Activated naive CD8-positive, alpha-beta T cell treated with anti-CD3 and anti-CD28 coated beads for 36 hours (primary cell): ENCODE results near the gene CRISPLD2. TPM values are rescaled to one million over a fixed set of nuclear protein-coding genes. Genes with fewer than 3 reads are reported as not detected.
"Not testable (repeated sequence)": the region's sequence is repeated elsewhere in the genome, so short reads cannot be mapped to it uniquely, and the experiment has no call there.

Experiments used
- DNase-seq: peaks from one replicate; pipeline ENCODE4 v3.0.0; 2021
- H3K27ac Mint-ChIP-seq: one replicate; pipeline ENCODE4 v1.8.0; 2022; ENCODE audit warnings: mild to moderate bottlenecking, moderate library complexity, mixed read lengths
- H3K27me3 Mint-ChIP-seq: one replicate; pipeline ENCODE4 v1.8.0; 2022; ENCODE audit warnings: mild to moderate bottlenecking, mixed read lengths
- H3K36me3 Mint-ChIP-seq: one replicate; pipeline ENCODE4 v1.8.0; 2021; ENCODE audit warnings: mild to moderate bottlenecking, mixed read lengths
- H3K4me1 Mint-ChIP-seq: one replicate; pipeline ENCODE4 v1.8.0; 2021; ENCODE audit warnings: mixed read lengths
- H3K4me3 Mint-ChIP-seq: one replicate; pipeline ENCODE4 v1.8.0; 2022; ENCODE audit warnings: mild to moderate bottlenecking, moderate library complexity, mixed read lengths
- H3K9me3 Mint-ChIP-seq: one replicate; pipeline ENCODE4 v1.8.0; 2022; ENCODE audit warnings: mixed read lengths
- total RNA-seq, 2 experiments: library from RNA; stranded (reverse); gene quantifications; one replicate each; pipeline ENCODE4 v1.2.3, GENCODE V29; 2021

The CRISPLD2 gene
- total RNA-seq, 2 experiments from 2014 or later, result not detected

- no peak overlapping the region for H3K27ac Mint-ChIP-seq
- H3K4me3 Mint-ChIP-seq, result no peak overlapping the region
- peaks cover 3% of the 10 kb centered on the region for H3K27me3 Mint-ChIP-seq
Measured at GRCh38 chr16:84868829-84869472, 49.2 kb downstream of the CRISPLD2 start.

GRCh38 chr16:84869473-84869845 is 49.7 kb downstream of the CRISPLD2 start:
- no peak overlapping the region for H3K27ac Mint-ChIP-seq
- DNase-seq, result no peak
- H3K36me3 Mint-ChIP-seq, result no peaks in the 10 kb centered on the region
- no peak overlapping the region for H3K4me3 Mint-ChIP-seq
- H3K9me3 Mint-ChIP-seq, result no peaks in the 10 kb centered on the region
- peaks cover 3% of the 10 kb centered on the region for H3K27me3 Mint-ChIP-seq
- H3K4me1 Mint-ChIP-seq, result no peaks in the 10 kb centered on the region

More at GRCh38 chr16:84868829-84869472, 49.2 kb downstream of the CRISPLD2 start:
- H3K9me3 Mint-ChIP-seq, result no peaks in the 10 kb centered on the region
- H3K36me3 Mint-ChIP-seq, result no peaks in the 10 kb centered on the region
- DNase-seq, result no peak
- H3K4me1 Mint-ChIP-seq, result no peaks in the 10 kb centered on the region

GRCh38 chr16:84872971-84873370 is 53.2 kb downstream of the CRISPLD2 start:
- H3K9me3 Mint-ChIP-seq, H3K36me3 Mint-ChIP-seq, H3K27me3 Mint-ChIP-seq, DNase-seq, H3K27ac Mint-ChIP-seq, H3K4me1 Mint-ChIP-seq, H3K4me3 Mint-ChIP-seq: not testable (repeated sequence)

- Mint-ChIP-seq H3K27me3 (no peaks in the 10 kb centered on the region), H3K4me1 (no peaks in the 10 kb centered on the region), H3K4me3 (no peak overlapping the region), H3K9me3 (no peaks in the 10 kb centered on the region), H3K36me3 (no peaks in the 10 kb centered on the region), H3K27ac (no peak overlapping the region)
- no peak for DNase-seq
Measured at GRCh38 chr16:84874004-84874435, 54.2 kb downstream of the CRISPLD2 start.

- Mint-ChIP-seq H3K27ac (no peak overlapping the region), H3K4me3 (no peak overlapping the region), H3K4me1 (no peaks in the 10 kb centered on the region), H3K36me3 (no peaks in the 10 kb centered on the region), H3K27me3 (no peaks in the 10 kb centered on the region), H3K9me3 (no peaks in the 10 kb centered on the region)
- no peak for DNase-seq
Measured at GRCh38 chr16:84874553-84874952, 54.8 kb downstream of the CRISPLD2 start.

GRCh38 chr16:84874983-84875382 is 55.2 kb downstream of the CRISPLD2 start:
- DNase-seq, result no peak
- no peaks in the 10 kb centered on the region for H3K36me3 Mint-ChIP-seq
- no peaks in the 10 kb centered on the region for H3K9me3 Mint-ChIP-seq
- no peak overlapping the region for H3K4me3 Mint-ChIP-seq
- no peaks in the 10 kb centered on the region for H3K27me3 Mint-ChIP-seq
- H3K27ac Mint-ChIP-seq, result no peak overlapping the region
- no peaks in the 10 kb centered on the region for H3K4me1 Mint-ChIP-seq

- Mint-ChIP-seq H3K36me3 (no peaks in the 10 kb centered on the region), H3K27ac (no peak overlapping the region), H3K9me3 (no peaks in the 10 kb centered on the region), H3K4me1 (no peaks in the 10 kb centered on the region), H3K4me3 (no peak overlapping the region), H3K27me3 (no peaks in the 10 kb centered on the region)
- no peak for DNase-seq
Measured at GRCh38 chr16:84875846-84876245, 56.1 kb downstream of the CRISPLD2 start.

- no peaks in the 10 kb centered on the region for H3K4me1 Mint-ChIP-seq
- no peaks in the 10 kb centered on the region for H3K36me3 Mint-ChIP-seq
- no peaks in the 10 kb centered on the region for H3K9me3 Mint-ChIP-seq
- no peak overlapping the region for H3K4me3 Mint-ChIP-seq
- DNase-seq, result no peak
- no peak overlapping the region for H3K27ac Mint-ChIP-seq
- H3K27me3 Mint-ChIP-seq, result no peaks in the 10 kb centered on the region
Measured at GRCh38 chr16:84876873-84877606, 57.3 kb downstream of the CRISPLD2 start.

GRCh38 chr16:84878770-84879169 is 59.0 kb downstream of the CRISPLD2 start:
- no peaks in the 10 kb centered on the region for H3K27me3 Mint-ChIP-seq
- H3K4me3 Mint-ChIP-seq, result no peak overlapping the region
- H3K36me3 Mint-ChIP-seq, result no peaks in the 10 kb centered on the region
- no peaks in the 10 kb centered on the region for H3K4me1 Mint-ChIP-seq
- no peak overlapping the region for H3K27ac Mint-ChIP-seq
- H3K9me3 Mint-ChIP-seq, result no peaks in the 10 kb centered on the region
- no peak for DNase-seq

- DNase-seq, result no peak
- no peaks in the 10 kb centered on the region for H3K9me3 Mint-ChIP-seq
- H3K27me3 Mint-ChIP-seq, result peaks cover 6% of the 10 kb centered on the region
- peaks cover under 1% of the 10 kb centered on the region for H3K4me1 Mint-ChIP-seq
- H3K36me3 Mint-ChIP-seq, result no peaks in the 10 kb centered on the region
- no peak overlapping the region for H3K27ac Mint-ChIP-seq
- no peak overlapping the region for H3K4me3 Mint-ChIP-seq
Measured at GRCh38 chr16:84879569-84880487, 60.0 kb downstream of the CRISPLD2 start.

- Mint-ChIP-seq H3K27me3 (peaks cover 20% of the 10 kb centered on the region), H3K27ac (no peak overlapping the region), H3K9me3 (no peaks in the 10 kb centered on the region), H3K36me3 (no peaks in the 10 kb centered on the region), H3K4me1 (peaks cover 2% of the 10 kb centered on the region), H3K4me3 (no peak overlapping the region)
- DNase-seq, result no peak
Measured at GRCh38 chr16:84881702-84882521, 62.1 kb downstream of the CRISPLD2 start.

GRCh38 chr16:84883301-84883700 is 63.5 kb downstream of the CRISPLD2 start:
- no peak for DNase-seq
- Mint-ChIP-seq H3K9me3 (no peaks in the 10 kb centered on the region), H3K4me3 (no peak overlapping the region), H3K27ac (no peak overlapping the region), H3K27me3 (peaks cover 27% of the 10 kb centered on the region), H3K4me1 (peaks cover 2% of the 10 kb centered on the region), H3K36me3 (no peaks in the 10 kb centered on the region)

GRCh38 chr16:84884246-84884595 is 64.4 kb downstream of the CRISPLD2 start:
- Mint-ChIP-seq H3K9me3 (no peaks in the 10 kb centered on the region), H3K4me1 (peaks cover 2% of the 10 kb centered on the region), H3K36me3 (no peaks in the 10 kb centered on the region), H3K4me3 (no peak overlapping the region), H3K27me3 (peaks cover 27% of the 10 kb centered on the region), H3K27ac (no peak overlapping the region)
- DNase-seq, result no peak

GRCh38 chr16:84884596-84885341 is 65.0 kb downstream of the CRISPLD2 start:
- Mint-ChIP-seq H3K27me3 (peaks cover 27% of the 10 kb centered on the region), H3K9me3 (no peaks in the 10 kb centered on the region), H3K36me3 (no peaks in the 10 kb centered on the region), H3K27ac (no peak overlapping the region), H3K4me1 (peaks cover 2% of the 10 kb centered on the region), H3K4me3 (no peak overlapping the region)
- no peak for DNase-seq
